ENCODE data around the gene RYR2.

RYR2 gene

DNA sequence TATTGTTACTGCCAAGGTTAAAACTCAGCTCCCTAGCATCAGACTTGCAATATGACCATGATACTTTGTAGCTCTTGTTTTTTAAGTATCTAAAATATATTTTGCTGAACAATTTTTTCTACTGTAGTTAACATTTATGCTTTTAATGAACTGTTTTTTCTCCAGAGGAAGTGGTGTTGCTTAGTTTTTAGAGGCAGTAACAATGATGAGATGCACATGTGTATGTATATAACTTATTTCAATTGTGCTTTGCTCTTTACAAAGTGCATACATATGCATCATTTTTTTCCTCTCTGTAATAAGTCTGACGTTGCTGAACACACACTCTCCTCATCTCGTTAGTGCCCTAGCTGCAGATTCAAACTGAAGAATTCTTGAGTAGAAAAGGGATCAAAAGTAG is 430.0 kb downstream of the RYR2 start:
- TF ChIP-seq, protein P1, sequence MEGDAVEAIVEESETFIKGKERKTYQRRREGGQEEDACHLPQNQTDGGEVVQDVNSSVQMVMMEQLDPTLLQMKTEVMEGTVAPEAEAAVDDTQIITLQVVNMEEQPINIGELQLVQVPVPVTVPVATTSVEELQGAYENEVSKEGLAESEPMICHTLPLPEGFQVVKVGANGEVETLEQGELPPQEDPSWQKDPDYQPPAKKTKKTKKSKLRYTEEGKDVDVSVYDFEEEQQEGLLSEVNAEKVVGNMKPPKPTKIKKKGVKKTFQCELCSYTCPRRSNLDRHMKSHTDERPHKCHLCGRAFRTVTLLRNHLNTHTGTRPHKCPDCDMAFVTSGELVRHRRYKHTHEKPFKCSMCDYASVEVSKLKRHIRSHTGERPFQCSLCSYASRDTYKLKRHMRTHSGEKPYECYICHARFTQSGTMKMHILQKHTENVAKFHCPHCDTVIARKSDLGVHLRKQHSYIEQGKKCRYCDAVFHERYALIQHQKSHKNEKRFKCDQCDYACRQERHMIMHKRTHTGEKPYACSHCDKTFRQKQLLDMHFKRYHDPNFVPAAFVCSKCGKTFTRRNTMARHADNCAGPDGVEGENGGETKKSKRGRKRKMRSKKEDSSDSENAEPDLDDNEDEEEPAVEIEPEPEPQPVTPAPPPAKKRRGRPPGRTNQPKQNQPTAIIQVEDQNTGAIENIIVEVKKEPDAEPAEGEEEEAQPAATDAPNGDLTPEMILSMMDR (IDR thresholded peaks at IDR 0.05; ENCODE audit: low read depth, low read length), result no peak
- DNase-seq (ENCODE audit: low read depth in 2 of 2), result no peak
- no peak overlapping the region for H3K4me3 ChIP-seq (replicated peaks in 1 of 2; ENCODE audit: low read depth in 2 of 2, low read length in 2 of 2)

DNA sequence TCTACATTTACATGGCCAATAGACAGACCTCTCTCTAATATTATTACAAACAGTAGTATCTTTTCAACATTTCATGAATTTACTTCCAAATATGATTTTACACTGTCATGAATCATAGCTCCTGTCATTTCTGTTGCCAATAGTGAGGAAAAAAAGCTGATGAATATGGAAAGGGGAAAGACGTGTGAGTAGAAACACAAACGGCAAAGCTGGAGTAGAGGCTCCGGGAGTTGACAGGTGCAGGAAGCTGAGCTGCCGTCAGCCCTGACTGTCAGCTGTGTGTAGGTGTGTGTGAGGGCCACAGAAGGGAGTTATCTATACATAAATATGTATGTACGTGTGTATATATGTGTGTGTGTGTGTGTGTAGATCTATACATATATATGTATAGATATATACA is 431.9 kb downstream of the RYR2 start:
- no peak for DNase-seq (ENCODE audit: low read depth in 2 of 2)
- H3K4me3 ChIP-seq (replicated peaks in 1 of 2; ENCODE audit: low read depth in 2 of 2, low read length in 2 of 2), result no peak overlapping the region
- TF ChIP-seq, protein P1 (IDR thresholded peaks at IDR 0.05; ENCODE audit: low read depth, low read length), result no peak

DNA sequence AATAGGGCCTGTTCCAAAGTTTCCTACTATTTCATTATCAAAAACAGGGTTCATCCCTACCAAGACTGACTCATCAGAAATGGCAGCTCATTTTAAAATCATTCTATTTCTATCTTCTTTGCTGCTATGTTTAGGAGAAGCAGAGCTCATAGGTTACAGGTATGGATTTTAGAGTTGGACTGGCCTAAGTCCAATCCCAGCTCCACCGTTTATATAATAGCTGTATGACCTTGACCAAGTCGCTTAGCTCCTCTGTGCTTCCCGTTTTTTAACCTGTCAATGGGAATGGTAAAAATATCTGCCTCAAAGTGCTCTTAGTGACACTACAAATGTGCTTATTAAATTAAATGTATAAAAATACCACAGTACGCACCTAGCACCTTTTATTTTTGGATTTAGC is 436.1 kb downstream of the RYR2 start:
- TF ChIP-seq, protein P1 (IDR thresholded peaks at IDR 0.05; ENCODE audit: low read depth, low read length), result no peak
- DNase-seq (ENCODE audit: low read depth in 2 of 2), result no peak
- H3K4me3 ChIP-seq (replicated peaks in 1 of 2; ENCODE audit: low read depth in 2 of 2, low read length in 2 of 2), result no peak overlapping the region

DNA sequence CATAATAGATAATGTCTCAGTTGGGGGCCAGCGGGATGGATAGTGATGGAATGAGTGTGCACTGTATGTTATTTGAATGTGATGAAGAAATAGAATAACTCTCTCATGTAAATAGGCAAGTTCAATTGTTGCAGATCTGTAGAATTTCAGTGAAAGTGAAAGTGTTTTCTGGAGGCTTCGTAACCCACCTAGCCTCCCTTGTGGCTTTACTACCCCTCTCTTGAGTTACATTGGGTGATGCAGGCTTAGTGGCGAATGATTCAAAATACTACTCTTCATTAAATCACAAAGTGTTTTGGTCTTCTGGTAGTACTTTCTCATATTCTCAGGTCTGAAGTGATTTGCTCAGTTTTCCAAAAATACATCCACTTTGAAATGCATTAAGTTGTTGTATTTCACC is 436.9 kb downstream of the RYR2 start:
- TF ChIP-seq, protein P1 (IDR thresholded peaks at IDR 0.05; ENCODE audit: low read depth, low read length), result no peak
- no peak overlapping the region for H3K4me3 ChIP-seq (replicated peaks in 1 of 2; ENCODE audit: low read depth in 2 of 2, low read length in 2 of 2)
- DNase-seq (ENCODE audit: low read depth in 2 of 2), result no peak

DNA sequence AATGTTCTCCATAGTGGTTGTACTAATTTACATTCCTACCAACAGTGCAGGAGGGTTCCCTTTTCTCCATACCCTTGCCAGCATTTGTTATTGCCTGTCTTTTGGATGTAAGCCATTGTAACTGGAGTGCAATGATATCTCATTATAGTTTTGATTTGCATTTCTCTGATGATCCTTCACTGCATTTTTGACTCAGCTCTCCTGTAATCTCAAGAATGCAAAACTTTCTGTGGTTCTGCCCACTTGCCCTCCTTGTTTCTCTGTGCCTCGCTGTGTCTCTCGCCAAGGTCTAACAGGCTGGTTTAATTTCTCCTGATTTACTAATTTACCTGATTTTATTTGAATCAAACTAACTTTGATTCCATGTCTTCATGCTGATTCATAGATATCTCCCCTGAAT is 440.8 kb downstream of the RYR2 start:
- TF ChIP-seq, protein P1 (IDR thresholded peaks at IDR 0.05; ENCODE audit: low read depth, low read length), result no peak
- no peak for DNase-seq (ENCODE audit: low read depth in 2 of 2)
- H3K4me3 ChIP-seq (replicated peaks in 1 of 2; ENCODE audit: low read depth in 2 of 2, low read length in 2 of 2), result no peak overlapping the region

DNA sequence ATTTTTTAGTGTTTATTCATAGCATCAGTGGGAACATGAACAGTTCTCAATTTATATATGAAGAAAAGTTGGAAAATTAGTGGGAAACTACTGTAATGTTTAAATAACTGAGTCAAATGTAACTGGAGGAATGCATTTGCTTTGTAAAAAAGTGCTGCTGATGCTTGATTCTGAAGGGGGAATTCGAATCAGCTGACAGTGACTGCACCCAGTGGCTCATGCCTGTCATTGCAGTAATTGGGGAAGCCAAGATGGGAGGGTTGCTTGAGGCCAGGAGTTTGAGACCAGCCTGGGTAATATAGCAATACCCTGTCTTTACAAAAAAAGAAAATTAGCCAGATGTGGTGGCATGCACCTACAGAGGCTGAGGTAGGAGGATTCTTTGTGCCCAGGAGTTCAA is 450.4 kb downstream of the RYR2 start:
- no peak overlapping the region for H3K4me3 ChIP-seq (replicated peaks in 1 of 2; ENCODE audit: low read depth in 2 of 2, low read length in 2 of 2)
- no peak for DNase-seq (ENCODE audit: low read depth in 2 of 2)
- TF ChIP-seq, protein P1 (IDR thresholded peaks at IDR 0.05; ENCODE audit: low read depth, low read length), result no peak

DNA sequence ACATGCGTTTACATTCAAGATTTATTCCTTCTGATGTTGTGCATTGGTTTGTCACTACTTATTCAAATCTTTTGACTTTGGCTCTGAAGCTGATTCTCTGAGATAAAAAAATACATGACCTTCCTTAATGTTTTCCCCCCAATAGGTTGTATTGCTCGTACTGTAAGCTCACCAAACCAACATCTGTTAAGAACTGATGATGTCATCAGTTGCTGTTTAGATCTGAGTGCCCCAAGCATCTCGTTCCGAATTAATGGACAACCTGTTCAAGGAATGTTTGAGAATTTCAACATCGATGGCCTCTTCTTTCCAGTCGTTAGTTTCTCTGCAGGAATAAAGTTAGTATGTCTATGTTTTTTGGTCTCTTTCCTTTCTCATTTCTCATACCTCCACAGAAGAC is 458.6 kb downstream of the RYR2 start:
- TF ChIP-seq, protein P1 (IDR thresholded peaks at IDR 0.05; ENCODE audit: low read depth, low read length), result no peak
- no peak for DNase-seq (ENCODE audit: low read depth in 2 of 2)
- H3K4me3 ChIP-seq (replicated peaks in 1 of 2; ENCODE audit: low read depth in 2 of 2, low read length in 2 of 2), result no peak overlapping the region

Measured in cardiac fibroblast (primary cell).